ENCODE results near the gene MIA. TPM values are rescaled to one million over a fixed set of nuclear protein-coding genes. Genes with fewer than 3 reads are reported as not detected.

MIA gene
- total and polyA plus RNA-seq, 7 donors, result 2.1 to 19.1 (median 12.0) TPM; not detected in 1

GRCh38 chr19:40803857-40804782 lies 28.8 kb downstream of the MIA start:
- DNase-seq, result no peak
- 52 to 66% methylated on average over 6 of the region's 6 CpGs for WGBS, 2 donors
- H3K4me1 ChIP-seq, result peaks cover 0 to 86% (median 83%) of the 10 kb centered on the region in 4 donors

GRCh38 chr19:40804783-40805242 lies 29.5 kb downstream of the MIA start:
- DNase-seq, result no peak
- intact Hi-C loops (cut with DNase I), result no loop called here
- Histone ChIP-seq H3K4me1 (peaks cover 0 to 92% (median 90%) of the 10 kb centered on the region in 4 donors), H3K27ac (peak overlapping the region; percentile 89 to 99 (median 96)), H3K9me3 (no peaks in the 10 kb centered on the region), H3K4me3 (no peak overlapping the region), H3K36me3 (peaks cover 5 to 46% (median 24%) of the 10 kb centered on the region in 4 donors), H3K27me3 (no peaks in the 10 kb centered on the region)
- 22 to 58% methylated on average over 7 of the region's 7 CpGs for WGBS, 2 donors
- TF ChIP-seq EP300 (IDR thresholded peaks at IDR 0.05) (no peak), POLR2AphosphoS5 (IDR thresholded peaks at IDR 0.05) (no peak), CTCF (IDR thresholded peaks at IDR 0.05) (no peak), POLR2A (IDR thresholded peaks at IDR 0.05) (no peak)

More at GRCh38 chr19:40803857-40804782, 28.8 kb downstream of the MIA start:
- Histone ChIP-seq H3K9me3 (no peaks in the 10 kb centered on the region), H3K27me3 (no peaks in the 10 kb centered on the region), H3K27ac (peak overlapping the region; percentile 89 to 99 (median 96)), H3K4me3 (peak overlapping the region in 1 of 4 donors; percentile 100), H3K36me3 (peaks cover 5 to 41% (median 21%) of the 10 kb centered on the region in 4 donors)
- intact Hi-C loops (cut with DNase I), result no loop called here
- TF ChIP-seq CTCF (IDR thresholded peaks at IDR 0.05) (no peak), POLR2A (IDR thresholded peaks at IDR 0.05) (no peak), POLR2AphosphoS5 (IDR thresholded peaks at IDR 0.05) (no peak), EP300 (IDR thresholded peaks at IDR 0.05) (no peak)

GRCh38 chr19:40805258-40805868 lies 30.0 kb downstream of the MIA start:
- TF ChIP-seq CTCF (IDR thresholded peaks at IDR 0.05) (no peak), POLR2A (IDR thresholded peaks at IDR 0.05) (no peak), POLR2AphosphoS5 (IDR thresholded peaks at IDR 0.05) (no peak), EP300 (IDR thresholded peaks at IDR 0.05) (no peak)
- intact Hi-C loops (cut with DNase I), result no loop called here
- H3K36me3 ChIP-seq, result peaks cover 5 to 45% (median 24%) of the 10 kb centered on the region in 4 donors
- peaks cover 0 to 92% (median 90%) of the 10 kb centered on the region in 4 donors for H3K4me1 ChIP-seq
- H3K9me3 ChIP-seq, result no peaks in the 10 kb centered on the region
- H3K4me3 ChIP-seq, result no peak overlapping the region
- WGBS, 2 donors, result 13 to 49% methylated on average over 2 of the region's 2 CpGs
- H3K27me3 ChIP-seq, result no peaks in the 10 kb centered on the region
- peak overlapping the region; percentile 89 to 99 (median 96) for H3K27ac ChIP-seq
- no peak for DNase-seq

- peak in 3 of 4 donors; percentile 40 to 74 (median 50) for TF ChIP-seq POLR2AphosphoS5 (IDR thresholded peaks at IDR 0.05)
- peak; percentile 61 to 88 (median 80) for TF ChIP-seq CTCF (IDR thresholded peaks at IDR 0.05)
- no peak for TF ChIP-seq EP300 (IDR thresholded peaks at IDR 0.05)
Observed at GRCh38 chr19:40806423-40807146, 31.3 kb downstream of the MIA start.

More at GRCh38 chr19:40806423-40807146, 31.3 kb downstream of the MIA start:
- Histone ChIP-seq H3K27ac (peak overlapping the region; percentile 89 to 99 (median 96)), H3K9me3 (no peaks in the 10 kb centered on the region), H3K4me1 (peaks cover 0 to 88% (median 84%) of the 10 kb centered on the region in 4 donors), H3K36me3 (peaks cover 0 to 34% (median 19%) of the 10 kb centered on the region in 4 donors), H3K4me3 (peak overlapping the region in 1 of 4 donors; percentile 16), H3K27me3 (no peaks in the 10 kb centered on the region)
- WGBS, 2 donors, result 42 to 67% methylated on average over 26 of the region's 26 CpGs
- intact Hi-C loops (cut with DNase I), result no loop called here
- DNase-seq, result peak; percentile 92

Measured in sigmoid colon (tissue), 7 donors.